ENCODE measurements around the gene ARHGAP29.
"Not testable (repeated sequence)": the region's sequence is repeated elsewhere in the genome, so short reads cannot be mapped to it uniquely, and the experiment has no call there.

The ARHGAP29 gene

GRCh38 chr1:94182191-94182590 lies 55.2 kb downstream of the ARHGAP29 start:
- H3K27ac ChIP-seq: no peak overlapping the region
- no peak for TF ChIP-seq CTCF (conservative IDR thresholded peaks at IDR 0.05)
- no peak for TF ChIP-seq ZFX (IDR thresholded peaks at IDR 0.05)

- no peak overlapping the region for H3K27ac ChIP-seq
- TF ChIP-seq ZFX (IDR thresholded peaks at IDR 0.05): no peak
- no peak for TF ChIP-seq CTCF (conservative IDR thresholded peaks at IDR 0.05)
These were observed 56.7 kb downstream of the ARHGAP29 start for GRCh38 chr1:94180650-94181049.

GRCh38 chr1:94178901-94179300 lies 58.5 kb downstream of the ARHGAP29 start:
- no peak overlapping the region for H3K27ac ChIP-seq
- TF ChIP-seq CTCF (conservative IDR thresholded peaks at IDR 0.05) (no peak), ZFX (IDR thresholded peaks at IDR 0.05) (no peak)

GRCh38 chr1:94169126-94169525 lies 68.3 kb downstream of the ARHGAP29 start:
- no peak for TF ChIP-seq ZFX (IDR thresholded peaks at IDR 0.05)
- no peak for TF ChIP-seq CTCF (conservative IDR thresholded peaks at IDR 0.05)

GRCh38 chr1:94165843-94166242 lies 71.5 kb downstream of the ARHGAP29 start:
- no peak overlapping the region for H3K27ac ChIP-seq
- TF ChIP-seq CTCF (conservative IDR thresholded peaks at IDR 0.05): no peak
- TF ChIP-seq ZFX (IDR thresholded peaks at IDR 0.05): no peak

More at GRCh38 chr1:94169126-94169525, 68.3 kb downstream of the ARHGAP29 start:
- H3K27ac ChIP-seq: no peak overlapping the region

- not testable (repeated sequence) for H3K27ac ChIP-seq
These were observed 72.5 kb downstream of the ARHGAP29 start for GRCh38 chr1:94164885-94165284.

GRCh38 chr1:94164121-94164520 lies 73.3 kb downstream of the ARHGAP29 start:
- H3K27ac ChIP-seq: not testable (repeated sequence)

- H3K27ac ChIP-seq: not testable (repeated sequence)
These were observed 74.1 kb downstream of the ARHGAP29 start for GRCh38 chr1:94163249-94163648.

GRCh38 chr1:94160811-94161210 lies 76.6 kb downstream of the ARHGAP29 start:
- no peak overlapping the region for H3K27ac ChIP-seq
- TF ChIP-seq CTCF (conservative IDR thresholded peaks at IDR 0.05) (no peak), ZFX (IDR thresholded peaks at IDR 0.05) (no peak)

Measured in C4-2B (cell line).